H1 (cell line): ENCODE results near the gene MRPL34. TPM values are rescaled to one million over a fixed set of nuclear protein-coding genes. Genes with fewer than 3 reads are reported as not detected.

Source experiments
- BRCA1 ChIP-seq: IDR thresholded peaks from 2 replicates; pipeline ENCODE4 v1.6.1; 2012; ENCODE audit warnings: low read depth, low read length, improper control_type of control experiment
- CEBPB ChIP-seq: IDR thresholded peaks from 2 replicates; pipeline ENCODE4 v1.6.1; 2012; ENCODE audit warnings: low read depth, low read length
- CTCF ChIP-seq, 3 experiments: IDR thresholded peaks; 1 replicate in 2 of 3; 2 replicates in 1 of 3; pipeline versions ENCODE4 v1.5.1 to v1.6.1; 2011; ENCODE audit warnings: low read length in 3 of 3, mild to moderate bottlenecking in 3 of 3, inconsistent platforms in 2 of 3, low read depth in 1 of 3, moderate library complexity in 1 of 3; ENCODE audit not compliant: insufficient read depth in 1 of 3; ENCODE audit errors: control extremely low read depth in 1 of 3
- EZH2 ChIP-seq: fragments of 200-600 bp; sonication (generic); IDR thresholded peaks from 2 replicates; pipeline ENCODE4 v1.7.1; 2012; ENCODE audit warnings: low read depth, mild to moderate bottlenecking, moderate library complexity, low read length, inconsistent platforms; ENCODE audit not compliant: severe bottlenecking
- FOSL1 ChIP-seq: IDR thresholded peaks from 2 replicates; pipeline ENCODE4 v1.6.1; 2011; ENCODE audit warnings: mild to moderate bottlenecking, low read depth, low read length, moderate library complexity; ENCODE audit not compliant: insufficient read depth
- GABPA ChIP-seq: IDR thresholded peaks from 2 replicates; pipeline ENCODE4 v1.6.1; 2011; ENCODE audit warnings: mild to moderate bottlenecking, low read length, moderate library complexity, borderline replicate concordance; ENCODE audit not compliant: insufficient read depth
- HDAC2 ChIP-seq, 2 experiments: fragments of 300-600 bp in 1 of 2; sonication (generic) in 1 of 2; IDR thresholded peaks; 2 replicates each; pipeline ENCODE4 v1.6.1; 2011 to 2012; ENCODE audit warnings: low read depth in 2 of 2, low read length in 2 of 2, mild to moderate bottlenecking in 2 of 2, moderate library complexity in 2 of 2, borderline replicate concordance in 1 of 2, inconsistent platforms in 1 of 2
- MAFK ChIP-seq: IDR thresholded peaks from 2 replicates; pipeline ENCODE4 v1.6.1; 2012; ENCODE audit warnings: low read depth, mild to moderate bottlenecking, improper control_type of control experiment, low read length
- NANOG ChIP-seq: IDR thresholded peaks from 2 replicates; pipeline ENCODE4 v1.6.1; 2011; ENCODE audit warnings: low read length, low read depth, mild to moderate bottlenecking, inconsistent platforms; ENCODE audit not compliant: insufficient read depth, poor library complexity, severe bottlenecking
- RAD21 ChIP-seq, 2 experiments: IDR thresholded peaks in 1 of 2; conservative IDR thresholded peaks in 1 of 2; 2 replicates each; pipeline ENCODE4 v1.6.1; 2011; ENCODE audit warnings: low read depth in 2 of 2, low read length in 2 of 2, improper control_type of control experiment in 1 of 2, inconsistent platforms in 1 of 2, mild to moderate bottlenecking in 1 of 2, moderate library complexity in 1 of 2
- RNF2 ChIP-seq: fragments of 200-900, 300-1000 bp; sonication (generic); IDR thresholded peaks from 2 replicates; pipeline ENCODE4 v1.7.1; 2016; ENCODE audit warnings: borderline replicate concordance, low read depth, mild to moderate bottlenecking, antibody characterized with exemption, low read length; ENCODE audit not compliant: poor library complexity, severe bottlenecking; ENCODE audit errors: missing control alignments
- SIRT6 ChIP-seq: IDR thresholded peaks from one replicate; pipeline ENCODE4 v1.7.1; 2012; ENCODE audit warnings: low read length, inconsistent platforms
- SRF ChIP-seq: IDR thresholded peaks from 2 replicates; pipeline ENCODE4 v1.6.1; 2011; ENCODE audit warnings: mild to moderate bottlenecking, low read depth, low read length, moderate library complexity
- TAF1 ChIP-seq: IDR thresholded peaks from 2 replicates; pipeline ENCODE4 v1.6.1; 2011; ENCODE audit warnings: mild to moderate bottlenecking, low read depth, low read length
- TAF7 ChIP-seq: optimal IDR thresholded peaks from 2 replicates; pipeline ENCODE3; 2011; ENCODE audit warnings: low read depth, mild to moderate bottlenecking, inconsistent platforms, low read length, moderate library complexity, borderline replicate concordance
- TBP ChIP-seq: IDR thresholded peaks from 2 replicates; pipeline ENCODE4 v1.6.1; 2011; ENCODE audit warnings: low read depth, low read length, improper control_type of control experiment
- polyA plus RNA-seq, 7 experiments: library from polyadenylated mRNA; depleted of rRNA in 3 of 7; stranded (reverse) in 5 of 7; unstranded in 2 of 7; fragments of >200 nt in 5 of 7; fragments of 200-250 nt in 2 of 7; gene quantifications; 1 replicate in 5 of 7; 2 replicates in 1 of 7; 4 replicates in 1 of 7; pipeline versions ENCODE4 v1.2.1 to v1.2.3, GENCODE V29; 2011 to 2013; ENCODE audit warnings: missing spikeins in 2 of 7, mixed read lengths in 2 of 7
- total RNA-seq: library from RNA; stranded (reverse); fragmentation: NEBNext Ultra II Directional; extraction: Animal tissue kit (Norgen Biotek cat#: 25700); gene quantifications from 2 replicates; pipeline ENCODE4 v1.2.1, GENCODE V29; 2021
- TF ChIP-seq, protein P1 (sequence below): IDR thresholded peaks from 2 replicates; pipeline ENCODE4 v1.6.1; 2012; ENCODE audit warnings: low read length, inconsistent platforms
- TF ChIP-seq, protein P2 (sequence below): IDR thresholded peaks from 2 replicates; pipeline ENCODE4 v1.6.1; 2012; ENCODE audit warnings: inconsistent platforms

Gene MRPL34
- total and polyA plus RNA-seq, 2 of the 8 experiments (the other 6 are each of a cell fraction or from before 2014, with no cell fraction given) = 91.9 to 99.6 TPM

DNA sequence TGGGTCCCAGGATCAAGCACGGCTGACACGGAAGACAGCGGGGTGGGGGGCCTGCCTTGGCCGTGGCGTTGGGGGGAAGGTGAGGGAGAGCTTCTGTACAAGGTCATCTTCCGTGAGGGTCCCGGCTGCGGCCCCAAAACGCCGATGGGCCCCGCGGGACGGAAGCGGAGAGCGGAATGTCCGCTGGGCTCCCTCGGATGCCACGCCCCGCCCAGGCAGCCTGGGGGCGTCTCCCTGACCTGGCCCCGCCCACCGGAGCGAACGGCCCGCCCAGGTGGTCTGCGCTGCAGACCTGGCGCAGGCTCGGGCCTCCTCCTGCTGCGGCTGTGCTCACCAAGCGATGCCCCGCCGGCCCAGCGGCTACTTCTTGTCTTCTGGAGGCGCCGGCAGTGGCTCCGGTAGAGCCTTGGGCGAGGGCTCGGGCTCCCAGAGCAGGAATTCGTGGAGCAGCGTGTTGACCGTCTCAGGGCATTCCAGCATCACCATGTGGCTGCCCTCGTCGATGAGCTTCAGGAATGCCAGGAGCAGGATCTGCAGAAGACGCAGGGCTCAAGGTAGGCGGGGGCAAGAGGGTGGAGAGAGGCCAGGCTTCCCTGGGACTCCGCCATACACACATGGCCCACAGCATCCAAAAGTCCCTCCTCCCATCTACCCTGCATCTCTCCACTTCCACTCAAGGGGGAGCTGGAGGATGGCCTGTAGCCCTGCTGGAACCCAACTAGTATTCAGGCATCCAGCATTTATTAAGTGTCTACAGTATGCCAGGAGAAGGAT is 13.2 kb upstream of the MRPL34 start (continued):
- TF ChIP-seq TAF7 (peak; percentile 53), HDAC2 (IDR thresholded peaks at IDR 0.05; ENCODE audit: borderline replicate concordance in 1 of 2, low read depth in 2 of 2, low read length in 2 of 2) (no peak; a peak in 1 of 4 replicates), BRCA1 (no peak), GABPA (0 out of 2 replicates have a peak, but pooled peaks have one; percentile 29), EZH2 (no peak), TBP (peak; percentile 81), RAD21 (IDR thresholded peaks at IDR 0.05 in 1 of 2, conservative IDR thresholded peaks at IDR 0.05 in 1 of 2; ENCODE audit: low read depth in 2 of 2, low read length in 2 of 2) (peak; percentile 72 to 74), RNF2 (no peak), TAF1 (peak; percentile 79; the same call in 1 of the 2 replicates), SRF (no peak), CEBPB (no peak), CTCF (IDR thresholded peaks at IDR 0.05; ENCODE audit: control extremely low read depth in 1 of 3, insufficient read depth in 1 of 3, low read depth in 1 of 3, low read length in 3 of 3) (peak; percentile 69 to 81 (median 74)), NANOG (no peak), MAFK (no peak), SIRT6 (no peak), FOSL1 (no peak)
- TF ChIP-seq, protein P1, sequence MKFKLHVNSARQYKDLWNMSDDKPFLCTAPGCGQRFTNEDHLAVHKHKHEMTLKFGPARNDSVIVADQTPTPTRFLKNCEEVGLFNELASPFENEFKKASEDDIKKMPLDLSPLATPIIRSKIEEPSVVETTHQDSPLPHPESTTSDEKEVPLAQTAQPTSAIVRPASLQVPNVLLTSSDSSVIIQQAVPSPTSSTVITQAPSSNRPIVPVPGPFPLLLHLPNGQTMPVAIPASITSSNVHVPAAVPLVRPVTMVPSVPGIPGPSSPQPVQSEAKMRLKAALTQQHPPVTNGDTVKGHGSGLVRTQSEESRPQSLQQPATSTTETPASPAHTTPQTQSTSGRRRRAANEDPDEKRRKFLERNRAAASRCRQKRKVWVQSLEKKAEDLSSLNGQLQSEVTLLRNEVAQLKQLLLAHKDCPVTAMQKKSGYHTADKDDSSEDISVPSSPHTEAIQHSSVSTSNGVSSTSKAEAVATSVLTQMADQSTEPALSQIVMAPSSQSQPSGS = no peak
- TF ChIP-seq, protein P2, sequence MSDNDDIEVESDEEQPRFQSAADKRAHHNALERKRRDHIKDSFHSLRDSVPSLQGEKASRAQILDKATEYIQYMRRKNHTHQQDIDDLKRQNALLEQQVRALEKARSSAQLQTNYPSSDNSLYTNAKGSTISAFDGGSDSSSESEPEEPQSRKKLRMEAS = peak; percentile 93
